Measurements from ENCODE around the gene KIAA2012.
A peak's percentile ranks its signal among the peaks of the same experiment; 100 is the strongest.

The KIAA2012 gene

DNA sequence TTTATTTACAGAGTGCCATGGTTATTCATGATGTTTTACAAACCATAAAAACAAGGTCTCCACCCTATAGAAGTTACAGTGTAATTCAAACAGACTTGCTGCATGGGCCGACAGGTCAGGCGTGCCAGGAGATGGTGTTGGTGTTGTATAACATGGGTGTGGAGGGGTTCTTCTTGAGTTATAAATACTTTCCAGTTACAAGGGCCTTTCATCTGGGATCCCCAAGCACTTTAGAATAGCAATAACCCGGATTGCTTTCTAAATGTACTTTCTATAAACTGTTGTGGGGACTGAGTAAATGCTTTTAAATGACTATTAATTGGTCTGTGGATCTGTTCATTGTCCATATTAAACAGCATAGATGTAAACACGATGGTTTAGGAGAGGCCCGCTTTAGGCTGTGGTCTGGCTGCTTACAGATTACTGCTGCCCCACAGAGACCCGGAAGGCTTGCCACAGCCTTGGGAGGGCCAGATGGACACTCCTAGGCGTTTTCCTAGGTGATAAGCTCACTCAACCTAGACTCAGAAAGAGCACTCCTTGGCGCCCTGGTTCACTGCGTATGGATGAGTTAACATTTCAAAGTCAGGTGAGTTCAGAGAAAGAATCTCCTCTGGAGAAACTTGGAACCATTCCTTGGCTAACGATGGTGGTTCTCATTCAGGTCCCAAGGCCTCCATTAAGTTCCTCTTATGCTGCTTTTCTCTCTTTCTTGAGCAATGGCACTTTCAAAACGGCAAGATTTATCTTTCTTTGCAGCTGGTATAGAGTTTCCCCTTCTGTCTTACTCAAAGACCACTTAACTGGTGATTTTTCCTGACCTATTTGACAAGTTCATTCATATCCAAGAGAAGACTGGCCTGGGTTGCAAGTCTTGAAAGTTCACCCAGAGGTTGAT, 3.6 kb upstream of the KIAA2012 start:
- Histone ChIP-seq H3K9ac (ENCODE audit: low read depth, low read length) (no peak overlapping the region), H3K36me3 (ENCODE audit: insufficient read depth, low read length) (no peaks in the 10 kb centered on the region), H2AFZ (ENCODE audit: low read depth, low read length) (no peak overlapping the region), H3K79me2 (ENCODE audit: insufficient read depth, low read length) (no peaks in the 10 kb centered on the region), H3K27ac (ENCODE audit: low read length) (no peak overlapping the region), H3K4me3 (ENCODE audit: low read depth in 1 of 2, low read length in 2 of 2) (no peak overlapping the region), H3K4me1 (ENCODE audit: insufficient read depth, low read length) (no peaks in the 10 kb centered on the region), H3K4me2 (ENCODE audit: insufficient read depth, low read length) (no peak overlapping the region), H3K9me3 (ENCODE audit: insufficient read depth, low read length, severe bottlenecking) (no peaks in the 10 kb centered on the region), H3K27me3 (ENCODE audit: insufficient read depth, low read length, poor library complexity) (peaks cover 1% of the 10 kb centered on the region), H4K20me1 (ENCODE audit: insufficient read depth, low read length) (no peaks in the 10 kb centered on the region)
- TF ChIP-seq, protein P1, sequence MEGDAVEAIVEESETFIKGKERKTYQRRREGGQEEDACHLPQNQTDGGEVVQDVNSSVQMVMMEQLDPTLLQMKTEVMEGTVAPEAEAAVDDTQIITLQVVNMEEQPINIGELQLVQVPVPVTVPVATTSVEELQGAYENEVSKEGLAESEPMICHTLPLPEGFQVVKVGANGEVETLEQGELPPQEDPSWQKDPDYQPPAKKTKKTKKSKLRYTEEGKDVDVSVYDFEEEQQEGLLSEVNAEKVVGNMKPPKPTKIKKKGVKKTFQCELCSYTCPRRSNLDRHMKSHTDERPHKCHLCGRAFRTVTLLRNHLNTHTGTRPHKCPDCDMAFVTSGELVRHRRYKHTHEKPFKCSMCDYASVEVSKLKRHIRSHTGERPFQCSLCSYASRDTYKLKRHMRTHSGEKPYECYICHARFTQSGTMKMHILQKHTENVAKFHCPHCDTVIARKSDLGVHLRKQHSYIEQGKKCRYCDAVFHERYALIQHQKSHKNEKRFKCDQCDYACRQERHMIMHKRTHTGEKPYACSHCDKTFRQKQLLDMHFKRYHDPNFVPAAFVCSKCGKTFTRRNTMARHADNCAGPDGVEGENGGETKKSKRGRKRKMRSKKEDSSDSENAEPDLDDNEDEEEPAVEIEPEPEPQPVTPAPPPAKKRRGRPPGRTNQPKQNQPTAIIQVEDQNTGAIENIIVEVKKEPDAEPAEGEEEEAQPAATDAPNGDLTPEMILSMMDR (IDR thresholded peaks at IDR 0.05; ENCODE audit: borderline replicate concordance, extremely low read depth, low read length, poor library complexity, severe bottlenecking), result no peak
- TF ChIP-seq EZH2 (IDR thresholded peaks at IDR 0.05; ENCODE audit: borderline replicate concordance, low read depth, low read length, severe bottlenecking), result no peak
- ATAC-seq (ENCODE audit: insufficient read depth, low read depth) (no peak), DNase-seq (no peak)

DNA sequence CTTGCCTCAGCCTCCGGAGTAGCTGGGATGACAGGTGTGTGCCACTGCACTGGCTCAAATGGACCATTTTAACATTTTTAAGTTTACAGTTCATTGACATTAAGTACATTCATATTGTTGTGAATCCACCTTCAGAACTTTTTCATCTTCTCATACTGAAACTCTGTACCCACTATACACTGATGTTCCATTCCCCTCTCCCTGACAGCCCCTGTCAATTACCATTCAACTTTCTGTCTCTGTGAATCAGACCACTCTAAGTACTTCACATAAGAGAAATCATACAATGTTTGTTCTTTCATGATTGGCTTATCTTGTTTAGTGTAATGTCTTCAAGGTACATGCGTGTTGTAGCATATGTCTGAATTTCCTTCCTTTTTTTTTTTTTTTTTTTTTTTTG, 1.9 kb upstream of the KIAA2012 start:
- Histone ChIP-seq H3K4me3 (ENCODE audit: low read depth in 1 of 2, low read length in 2 of 2) (no peak overlapping the region), H3K9ac (ENCODE audit: low read depth, low read length) (no peak overlapping the region), H3K4me2 (ENCODE audit: insufficient read depth, low read length) (no peak overlapping the region), H2AFZ (ENCODE audit: low read depth, low read length) (no peak overlapping the region), H4K20me1 (ENCODE audit: insufficient read depth, low read length) (no peaks in the 10 kb centered on the region), H3K36me3 (ENCODE audit: insufficient read depth, low read length) (no peaks in the 10 kb centered on the region), H3K9me3 (ENCODE audit: insufficient read depth, low read length, severe bottlenecking) (no peaks in the 10 kb centered on the region), H3K79me2 (ENCODE audit: insufficient read depth, low read length) (no peaks in the 10 kb centered on the region), H3K27me3 (ENCODE audit: insufficient read depth, low read length, poor library complexity) (peaks cover 7% of the 10 kb centered on the region), H3K4me1 (ENCODE audit: insufficient read depth, low read length) (no peaks in the 10 kb centered on the region), H3K27ac (ENCODE audit: low read length) (no peak overlapping the region)
- DNase-seq (no peak), ATAC-seq (ENCODE audit: insufficient read depth, low read depth) (no peak)
- TF ChIP-seq EZH2 (IDR thresholded peaks at IDR 0.05; ENCODE audit: borderline replicate concordance, low read depth, low read length, severe bottlenecking), result no peak
- TF ChIP-seq, protein P1 (IDR thresholded peaks at IDR 0.05; ENCODE audit: borderline replicate concordance, extremely low read depth, low read length, poor library complexity, severe bottlenecking), result no peak

DNA sequence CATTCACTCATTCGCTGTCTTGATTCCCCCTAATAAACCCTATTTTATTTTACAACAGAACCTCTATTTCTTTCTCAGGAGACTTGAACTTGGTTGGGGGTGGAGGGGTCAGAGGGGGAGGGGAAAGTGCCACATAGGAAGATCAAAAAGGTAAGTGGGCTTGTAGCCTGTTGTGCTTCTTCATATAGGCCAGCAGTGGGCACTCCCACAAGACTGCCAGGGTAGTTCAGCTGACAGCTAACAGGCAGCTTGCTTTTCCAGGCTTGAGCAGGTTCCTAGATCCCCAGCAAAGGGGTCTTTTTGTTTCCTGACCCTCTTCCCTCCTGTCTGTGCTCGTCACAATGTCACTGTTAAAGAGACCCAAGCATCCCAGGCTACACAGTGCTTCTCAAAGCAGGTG, 829 bp upstream of the KIAA2012 start:
- TF ChIP-seq, protein P1 (IDR thresholded peaks at IDR 0.05; ENCODE audit: borderline replicate concordance, extremely low read depth, low read length, poor library complexity, severe bottlenecking), result peak; percentile 25
- TF ChIP-seq EZH2 (IDR thresholded peaks at IDR 0.05; ENCODE audit: borderline replicate concordance, low read depth, low read length, severe bottlenecking), result no peak
- Histone ChIP-seq H3K4me1 (ENCODE audit: insufficient read depth, low read length) (no peaks in the 10 kb centered on the region), H3K9me3 (ENCODE audit: insufficient read depth, low read length, severe bottlenecking) (no peaks in the 10 kb centered on the region), H3K9ac (ENCODE audit: low read depth, low read length) (no peak overlapping the region), H3K27me3 (ENCODE audit: insufficient read depth, low read length, poor library complexity) (peaks cover 7% of the 10 kb centered on the region), H3K27ac (ENCODE audit: low read length) (no peak overlapping the region), H3K79me2 (ENCODE audit: insufficient read depth, low read length) (no peaks in the 10 kb centered on the region), H3K4me3 (ENCODE audit: low read depth in 1 of 2, low read length in 2 of 2) (no peak overlapping the region), H3K36me3 (ENCODE audit: insufficient read depth, low read length) (no peaks in the 10 kb centered on the region), H4K20me1 (ENCODE audit: insufficient read depth, low read length) (no peaks in the 10 kb centered on the region), H2AFZ (ENCODE audit: low read depth, low read length) (no peak overlapping the region), H3K4me2 (ENCODE audit: insufficient read depth, low read length) (no peak overlapping the region)
- ATAC-seq (ENCODE audit: insufficient read depth, low read depth) (no peak), DNase-seq (no peak)

Measured in DND-41 (cell line).